Limb (tissue), 2 donors: ENCODE measurements around the gene GALNT17.

Source experiments
- DNase-seq, 2 donors: peaks; one replicate each; pipeline ENCODE4 v3.0.0-alpha.2; 2016; ENCODE audit errors: extremely low spot score in 2 of 2

GALNT17 gene

DNA sequence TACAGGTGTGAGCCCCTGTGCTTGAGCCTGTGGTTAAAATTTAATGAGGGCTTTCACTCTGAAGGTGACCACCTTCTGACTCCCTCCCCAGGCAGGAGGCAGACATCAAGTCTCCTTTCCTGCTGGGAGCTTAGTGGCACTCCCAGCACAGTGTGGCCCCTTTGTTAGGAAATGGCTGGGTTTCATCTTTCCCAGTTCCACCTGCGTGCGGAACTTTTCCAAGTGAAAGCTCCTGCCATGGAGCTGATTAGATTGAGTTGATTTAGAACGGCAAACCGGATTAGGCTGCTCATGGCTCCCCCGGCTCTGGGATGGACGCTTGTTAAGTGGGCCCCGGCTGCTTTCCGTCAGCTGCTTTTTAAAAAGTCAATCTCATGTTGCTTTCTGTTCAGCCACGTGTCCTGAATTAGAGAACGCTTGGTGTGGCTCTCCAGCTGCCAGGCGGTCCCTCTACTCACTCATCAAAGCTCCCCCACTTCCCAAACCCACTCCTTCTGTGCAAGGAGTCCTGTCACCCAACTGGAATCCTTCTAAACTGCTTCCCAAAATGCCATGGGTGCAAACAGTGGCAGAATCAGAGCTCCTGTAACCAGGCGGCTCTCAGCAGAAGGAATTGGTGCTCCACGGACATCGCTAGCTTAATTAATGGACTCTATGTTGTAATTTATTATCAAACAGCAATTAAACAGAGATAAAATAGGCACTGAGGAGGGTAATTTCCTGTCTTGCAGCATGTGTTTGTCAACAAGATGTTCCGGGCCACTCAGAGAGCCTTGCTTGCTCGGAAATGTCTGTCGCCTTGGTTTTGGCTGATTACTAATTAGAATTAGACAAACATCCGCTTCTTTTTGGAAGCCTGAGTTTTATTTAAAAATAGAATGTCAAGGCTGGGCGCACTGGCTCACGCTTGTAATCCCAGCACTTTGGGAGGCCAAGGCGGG is 551.2 kb downstream of the GALNT17 start:
- DNase-seq = peak; percentile 51

DNA sequence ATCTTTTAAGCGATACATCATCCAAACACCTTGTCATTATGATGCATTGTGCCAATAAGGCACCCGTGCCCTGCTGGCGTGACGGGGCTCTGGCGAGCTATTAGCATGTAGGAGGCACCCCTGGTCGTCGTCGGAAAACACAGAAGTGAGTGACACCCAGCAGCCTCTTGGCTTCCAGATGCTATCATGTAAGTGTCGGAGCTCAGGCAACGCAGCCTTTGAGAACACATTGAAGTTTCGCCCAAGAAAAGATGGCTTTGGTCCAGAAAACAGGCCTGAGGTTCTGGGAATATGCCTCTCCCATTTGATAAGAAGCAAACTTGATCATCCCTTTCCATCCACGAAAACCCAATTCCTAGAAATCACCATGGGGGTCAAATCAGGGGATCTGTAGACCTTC is 555.3 kb downstream of the GALNT17 start:
- DNase-seq = no peak

DNA sequence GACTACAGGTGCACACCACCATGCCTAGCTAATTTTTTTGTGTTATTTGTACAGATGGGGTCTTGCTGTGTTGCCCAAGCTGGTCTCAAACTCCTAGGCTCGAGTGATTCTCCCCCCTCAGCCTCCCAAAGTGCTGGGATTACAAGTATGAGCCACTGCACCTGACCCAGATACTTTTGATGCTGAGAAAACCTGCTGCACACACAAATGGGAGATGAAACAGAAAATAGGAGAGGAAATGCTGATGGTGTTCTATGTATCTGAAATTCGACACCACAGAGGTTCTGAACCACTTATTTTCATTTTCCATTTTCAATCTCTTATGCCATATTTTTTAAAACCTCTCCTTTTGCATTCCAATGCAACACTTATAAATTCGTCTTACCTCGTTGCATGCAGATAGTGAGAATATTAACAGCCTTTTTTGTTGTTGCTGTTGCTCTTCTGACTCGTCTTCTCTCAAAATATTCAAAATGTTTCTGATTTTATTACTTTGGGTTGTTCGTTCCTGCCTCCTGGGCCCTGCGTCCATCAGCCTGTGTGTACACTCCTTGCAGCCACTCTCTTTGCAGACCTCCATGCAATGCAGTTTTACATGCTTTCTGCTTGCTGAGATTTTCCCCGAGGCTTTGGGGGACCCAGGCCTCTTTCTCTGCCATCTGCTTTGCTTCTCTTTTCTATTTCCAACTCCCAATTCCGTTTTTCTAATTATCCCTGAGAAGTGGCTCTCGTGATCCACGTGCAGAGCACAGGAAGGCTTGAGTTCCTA is 556.1 kb downstream of the GALNT17 start:
- no peak for DNase-seq

DNA sequence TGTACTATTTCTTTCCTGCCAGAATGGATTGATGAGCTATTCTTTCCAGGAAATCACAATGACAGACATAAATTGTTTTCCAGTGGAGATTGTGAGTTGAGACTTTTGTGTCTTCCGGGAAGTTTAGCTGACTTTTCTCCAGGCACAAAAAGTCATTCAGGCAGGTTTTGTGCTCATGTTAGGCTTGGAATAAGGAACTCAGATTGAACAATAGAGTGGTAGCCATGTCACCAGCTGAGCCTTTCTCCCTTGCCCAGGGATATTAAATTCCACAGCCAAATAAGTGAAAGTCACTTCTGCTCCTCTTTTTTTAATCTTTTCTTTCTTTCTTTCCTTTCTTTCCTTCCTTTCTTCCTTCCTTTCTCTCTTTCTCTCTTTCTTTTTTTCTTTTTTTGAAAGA is 559.6 kb downstream of the GALNT17 start:
- DNase-seq = no peak

DNA sequence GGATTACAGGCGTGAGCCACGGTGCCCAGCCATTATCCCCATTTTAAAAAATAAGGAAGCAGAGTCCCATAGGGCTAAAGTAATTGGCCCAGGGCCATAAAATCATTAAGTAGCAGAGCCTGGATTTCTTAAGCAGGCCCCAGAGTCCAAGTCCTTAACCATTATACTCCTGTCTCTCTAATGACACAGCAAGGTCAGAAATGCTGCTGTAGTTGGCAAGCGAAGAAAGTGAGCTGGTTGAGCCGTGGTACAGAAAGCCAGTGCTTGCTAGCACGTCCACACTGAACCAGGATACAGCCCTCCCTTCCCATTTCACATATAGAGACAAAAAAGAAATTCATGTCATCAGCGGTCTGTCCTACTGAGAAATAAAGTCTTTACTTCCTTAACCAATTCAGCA is 562.7 kb downstream of the GALNT17 start:
- DNase-seq = no peak

DNA sequence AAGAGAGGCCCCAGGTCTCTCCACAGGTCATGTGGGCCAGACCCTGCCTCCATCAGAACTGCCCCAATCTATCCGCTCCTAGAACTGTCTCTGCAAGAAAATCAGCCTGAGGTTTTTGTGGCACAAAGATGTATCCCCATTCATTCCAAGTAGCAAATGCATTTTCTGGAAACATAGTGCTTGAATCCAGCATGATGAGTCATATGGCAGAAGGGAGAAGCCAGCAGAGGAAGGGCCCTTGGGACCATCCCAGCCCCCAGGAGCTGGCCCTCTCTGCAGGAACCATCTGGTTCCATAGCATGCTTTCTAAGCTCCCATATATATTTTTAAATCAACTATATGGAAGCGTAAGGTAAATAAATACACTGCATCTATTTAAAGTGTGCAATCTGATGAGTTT is 563.2 kb downstream of the GALNT17 start:
- no peak for DNase-seq

DNA sequence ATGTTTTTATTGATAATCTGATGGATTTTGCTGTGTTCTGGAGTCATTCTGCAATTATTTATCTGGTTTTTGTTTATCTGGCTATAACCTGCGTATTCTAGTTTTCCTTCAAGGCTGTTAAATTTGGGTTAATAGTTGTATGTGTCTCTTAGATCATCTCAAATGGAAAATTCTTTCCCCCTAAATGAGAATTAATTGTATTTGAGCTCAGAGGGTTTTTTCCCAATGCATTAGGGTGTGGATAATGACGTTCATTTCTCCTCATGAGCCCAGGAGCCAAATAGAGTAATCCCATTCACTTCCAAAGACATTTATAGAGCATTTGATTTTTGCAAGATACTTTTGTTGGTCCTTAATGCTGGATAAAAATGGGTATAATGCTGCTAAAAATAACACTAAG is 564.6 kb downstream of the GALNT17 start:
- no peak for DNase-seq

DNA sequence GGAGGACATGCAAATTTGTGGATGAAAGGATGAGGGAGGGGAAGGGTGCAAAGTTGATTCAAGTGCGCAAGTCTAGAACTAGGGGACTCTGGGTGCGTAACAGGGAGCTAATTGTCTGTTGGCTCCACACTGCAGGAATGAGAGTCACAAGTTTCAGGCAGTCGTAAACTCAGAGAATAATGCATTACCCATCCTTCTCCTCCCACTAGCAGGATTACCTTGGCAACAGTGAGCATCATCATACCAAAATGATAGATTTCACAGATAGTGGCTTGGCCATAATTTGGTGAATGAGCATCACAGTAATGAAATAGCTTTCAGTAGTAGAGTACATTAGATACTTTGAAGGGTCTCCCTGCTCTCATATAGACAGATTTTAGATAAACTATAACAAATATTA is 565.5 kb downstream of the GALNT17 start:
- DNase-seq = no peak

DNA sequence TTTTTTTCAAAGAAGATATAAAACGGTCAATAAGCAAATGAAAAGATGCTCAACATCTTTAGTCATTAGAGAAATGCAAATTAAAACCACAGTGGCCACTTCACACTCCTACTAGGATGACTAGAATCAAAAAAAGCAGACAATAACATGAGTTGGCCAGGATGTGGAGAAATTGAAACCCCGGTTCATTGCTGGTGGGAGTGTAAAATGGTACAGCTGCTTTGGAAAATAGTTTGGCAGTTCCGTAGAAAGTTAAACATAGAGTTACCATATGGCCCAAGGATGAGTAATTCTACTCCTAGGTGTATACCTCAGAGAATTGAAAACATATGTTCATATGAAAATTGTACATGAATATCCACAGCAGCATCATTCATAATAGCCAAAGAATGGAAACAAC is 573.3 kb downstream of the GALNT17 start:
- DNase-seq = no peak

DNA sequence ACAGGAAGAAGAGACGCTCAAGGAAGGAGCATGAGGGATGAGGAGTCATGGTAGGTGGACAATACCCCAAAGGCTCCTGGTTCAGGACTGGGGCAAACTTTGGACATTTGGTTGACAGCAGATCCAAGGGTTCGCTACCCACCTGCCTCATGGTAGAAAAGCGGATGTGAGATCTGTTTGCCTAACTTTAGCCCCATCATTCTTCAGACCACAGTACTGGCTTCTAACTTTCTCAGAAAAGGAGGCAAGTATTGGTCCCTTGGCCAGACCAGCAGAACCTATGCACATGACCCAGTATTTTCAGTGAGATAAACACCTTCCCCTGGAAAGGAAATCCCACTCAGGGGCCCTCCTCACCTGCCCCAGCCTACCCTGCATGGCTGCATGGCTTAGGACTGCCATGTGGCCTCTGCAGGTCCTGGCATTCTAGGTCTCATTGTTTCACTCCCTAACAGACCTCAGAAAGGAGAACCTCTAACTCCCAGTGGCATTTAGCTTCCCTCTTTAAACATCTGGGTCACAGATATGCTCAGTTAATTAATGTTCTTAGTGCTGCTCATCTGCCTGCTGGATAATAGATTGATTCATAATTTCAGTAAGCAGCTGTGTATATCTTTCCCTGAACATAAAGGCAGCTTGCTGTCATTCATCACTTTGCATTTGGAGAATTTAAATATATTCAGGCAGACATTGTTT is 574.1 kb downstream of the GALNT17 start:
- no peak for DNase-seq

DNA sequence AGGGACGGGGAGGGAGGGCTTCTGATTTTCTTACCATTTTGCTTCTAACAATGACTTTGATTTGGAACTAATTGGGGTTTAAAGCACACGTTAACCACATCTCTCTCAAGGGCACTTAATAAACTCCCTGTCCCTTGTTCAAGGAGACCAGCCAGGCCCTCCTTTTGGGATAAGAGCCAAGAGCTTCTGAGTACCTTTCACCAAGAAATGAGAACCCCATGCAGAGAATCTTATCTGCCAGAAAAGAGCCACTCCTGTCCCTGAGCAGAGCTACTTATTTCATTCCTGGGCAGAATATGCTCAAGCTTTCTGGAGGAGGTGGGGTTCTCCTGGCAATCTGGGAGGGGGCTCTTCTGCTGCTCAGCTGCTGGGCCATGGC is 574.6 kb downstream of the GALNT17 start:
- DNase-seq = no peak

DNA sequence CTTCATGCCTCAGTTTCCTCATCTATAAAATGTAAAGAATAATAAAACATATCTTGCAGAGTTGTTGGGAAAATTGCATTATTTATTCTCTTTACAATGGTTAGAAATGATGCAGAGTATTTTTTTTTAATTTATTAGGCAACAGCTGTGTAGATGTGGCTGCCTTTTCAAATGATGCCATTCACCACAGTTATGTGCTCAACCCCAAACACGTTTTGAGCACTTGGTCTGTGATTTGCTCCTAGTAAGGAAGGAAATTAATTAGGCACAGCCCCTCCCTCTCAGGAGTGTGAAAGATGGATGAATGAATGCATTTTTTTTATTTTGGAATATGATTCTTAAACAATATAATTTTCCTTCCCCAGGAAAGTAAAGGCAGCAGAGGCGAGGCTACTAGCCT is 575.1 kb downstream of the GALNT17 start:
- DNase-seq = no peak

DNA sequence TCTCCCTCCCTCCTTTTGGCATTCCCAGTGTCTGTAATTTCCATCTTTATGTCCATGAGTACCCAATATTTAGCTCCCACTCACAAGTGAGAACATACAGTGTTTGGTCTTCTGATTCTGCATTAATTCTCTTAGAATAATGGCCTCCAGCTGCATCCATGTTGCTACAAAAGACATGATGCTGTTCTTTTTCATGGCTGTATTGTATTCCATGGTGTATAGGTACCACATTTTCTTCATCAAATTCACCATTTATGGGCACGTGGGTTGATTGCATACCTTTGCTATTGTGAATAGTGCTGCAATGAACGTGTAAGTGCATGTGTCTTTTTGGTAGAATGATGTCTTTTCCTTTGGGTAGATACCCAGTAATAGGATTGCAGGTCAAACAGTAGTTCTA is 576.8 kb downstream of the GALNT17 start:
- DNase-seq = no peak

DNA sequence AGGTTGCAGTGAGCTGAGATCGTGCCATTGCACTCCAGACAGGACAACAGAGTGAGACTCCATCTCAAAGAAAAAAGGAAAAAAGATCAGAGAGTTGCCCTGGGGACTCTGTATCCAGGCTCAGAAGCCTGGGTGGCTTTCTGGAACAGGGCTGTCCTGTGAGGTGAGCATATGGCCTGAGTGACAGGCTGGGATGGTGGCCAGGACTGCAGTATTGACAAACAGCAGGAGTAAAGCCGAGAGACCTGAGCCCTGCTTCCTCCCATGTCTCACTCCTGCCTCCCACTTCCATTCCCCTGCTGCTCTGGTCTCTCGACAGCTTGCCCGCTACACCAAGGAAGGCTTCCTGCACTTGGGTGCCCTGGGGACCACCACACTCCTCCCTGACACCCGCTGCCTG is 578.5 kb downstream of the GALNT17 start:
- no peak for DNase-seq

DNA sequence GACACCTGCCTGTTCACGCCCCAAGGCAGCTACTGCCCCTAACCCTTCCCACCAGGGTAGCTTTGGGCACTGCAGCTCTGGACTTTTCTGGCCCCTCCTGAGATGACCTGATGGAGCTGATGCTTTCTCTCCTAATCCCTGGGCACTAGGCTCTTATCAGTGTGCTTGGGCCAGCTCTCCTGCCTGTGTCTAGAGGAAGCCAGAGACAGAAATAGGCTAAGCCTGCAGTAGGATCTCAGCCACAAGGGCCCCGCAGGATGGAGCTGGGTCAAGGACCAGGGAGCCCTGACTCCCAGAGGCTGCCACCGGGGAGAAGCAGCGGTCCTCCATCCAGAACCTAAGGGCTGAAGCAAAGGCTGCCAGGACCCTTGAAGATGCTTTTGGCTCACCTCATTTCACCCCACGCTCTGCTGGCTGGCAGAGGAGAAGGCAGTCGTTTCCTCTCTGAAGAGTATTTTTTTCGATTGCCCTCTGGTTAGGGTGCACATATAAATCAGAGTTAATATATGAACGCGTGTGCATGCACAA is 580.8 kb downstream of the GALNT17 start:
- no peak for DNase-seq

DNA sequence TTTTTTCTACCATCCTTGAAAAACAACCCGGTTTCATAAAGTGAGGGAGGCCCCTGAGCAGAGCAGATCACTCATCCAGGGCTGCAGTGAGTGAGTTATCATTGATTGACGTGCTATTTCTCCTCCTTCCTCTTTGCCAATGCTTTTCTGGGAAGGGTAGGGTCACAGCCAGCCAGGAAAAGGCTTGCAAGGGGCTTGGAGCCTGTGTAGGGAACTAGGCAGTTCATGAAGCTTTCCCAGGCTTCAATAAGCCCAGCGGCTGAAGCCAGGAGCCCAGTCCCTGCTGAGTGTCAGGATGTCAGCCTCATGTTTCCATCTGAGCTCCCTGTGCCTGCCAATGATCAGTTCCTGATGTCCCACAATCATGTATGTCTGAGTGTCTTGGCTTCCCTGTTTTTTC is 584.7 kb downstream of the GALNT17 start:
- no peak for DNase-seq

DNA sequence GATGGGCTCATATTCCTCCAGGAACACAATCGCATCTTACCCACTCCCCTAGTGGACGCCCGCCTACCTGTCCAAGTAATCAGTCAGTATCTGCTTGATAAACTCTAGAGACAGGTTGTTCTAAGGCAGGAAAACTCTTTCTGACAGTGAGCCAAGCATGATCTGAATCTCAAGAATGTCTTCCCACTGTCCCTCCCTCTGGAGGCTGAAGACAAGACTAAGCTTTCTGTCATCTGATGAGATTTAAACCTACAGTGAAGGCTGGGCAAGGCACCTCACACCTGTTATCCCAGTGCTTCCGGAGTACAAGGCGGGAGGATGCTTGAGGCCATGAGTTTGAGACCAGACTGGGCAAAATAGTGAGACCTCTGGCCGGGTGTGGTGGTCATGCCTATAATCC is 586.6 kb downstream of the GALNT17 start:
- DNase-seq = no peak

DNA sequence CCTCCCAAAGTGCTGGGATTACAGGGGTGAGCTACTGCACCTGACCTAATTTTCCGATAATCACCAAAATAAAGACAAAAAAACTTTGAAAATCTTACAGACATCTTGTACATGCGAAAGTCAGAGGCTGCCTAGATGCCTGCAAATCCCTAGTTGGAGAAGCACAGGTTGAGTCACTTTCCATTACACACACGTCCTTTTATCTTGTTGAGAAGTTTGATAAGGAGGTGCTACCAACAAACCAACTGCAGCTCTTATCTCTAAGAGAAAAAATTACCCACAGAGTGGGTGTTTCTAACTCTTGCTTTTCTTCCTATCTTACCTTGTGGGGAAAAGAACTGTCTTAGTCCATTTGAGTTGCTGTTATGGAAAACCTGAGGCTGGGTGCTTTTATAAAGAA is 589.8 kb downstream of the GALNT17 start:
- DNase-seq = no peak

DNA sequence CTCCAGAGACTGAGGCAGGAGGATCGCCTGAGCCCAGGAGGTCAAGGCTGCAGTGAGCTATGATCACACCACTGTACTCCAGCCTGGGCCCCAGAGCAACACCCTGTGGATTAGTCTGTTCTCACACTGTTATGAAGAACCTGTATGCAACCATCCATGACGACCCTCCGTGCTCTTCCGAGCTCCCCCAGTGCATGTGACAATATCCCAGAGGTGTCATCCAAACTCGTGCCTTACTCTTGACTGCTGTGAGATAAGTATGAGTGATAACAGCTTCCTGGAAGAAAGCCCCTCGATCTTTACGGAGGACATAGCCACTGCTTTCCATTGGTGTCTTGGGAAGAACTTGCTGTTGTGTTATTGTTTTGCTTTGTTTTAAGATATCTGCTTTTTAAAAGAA is 591.9 kb downstream of the GALNT17 start:
- DNase-seq = no peak

DNA sequence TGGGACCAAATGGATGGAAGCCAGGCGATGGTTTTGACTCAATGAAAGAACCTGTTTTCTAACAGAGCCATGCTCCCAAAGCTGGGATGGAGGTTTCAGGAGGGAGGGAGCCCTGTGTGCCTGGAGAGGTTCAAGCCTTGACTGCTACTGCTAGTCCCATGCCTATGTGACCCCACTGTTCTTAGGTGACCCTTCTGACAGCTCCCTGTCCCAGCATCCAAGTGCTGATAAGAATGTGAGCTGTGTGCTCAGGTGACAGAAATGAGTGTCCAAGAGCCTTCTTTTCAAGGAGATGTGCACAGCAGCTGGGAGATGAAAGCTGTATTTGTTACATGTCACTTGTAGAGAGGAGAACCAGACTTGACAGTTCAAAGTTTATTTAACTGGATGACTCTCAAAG is 595.4 kb downstream of the GALNT17 start:
- DNase-seq = no peak

DNA sequence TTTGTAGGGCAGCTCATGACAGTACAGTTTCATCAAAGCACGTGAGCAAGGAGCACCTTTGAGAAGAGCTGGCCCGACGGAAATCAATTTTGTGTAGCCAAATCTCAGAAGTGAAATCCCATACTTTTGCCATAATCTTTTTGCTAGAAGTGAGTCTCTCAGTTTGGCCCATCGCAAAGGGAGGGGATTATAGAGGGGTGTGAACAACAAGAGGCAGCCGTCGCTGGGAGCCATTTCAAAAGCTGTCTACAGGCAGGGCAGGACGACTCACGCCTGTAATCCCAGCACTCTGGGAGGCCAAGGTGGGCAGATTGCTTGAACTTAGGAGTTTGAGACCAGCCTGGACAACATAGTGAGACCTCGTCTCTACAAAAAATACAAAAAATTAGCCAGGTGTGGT is 599.8 kb downstream of the GALNT17 start:
- no peak for DNase-seq
